ENCODE results near the gene ZMYND8. TPM values are rescaled to one million over a fixed set of nuclear protein-coding genes. Genes with fewer than 3 reads are reported as not detected.

Gene ZMYND8
- total and polyA plus RNA-seq, 2 donors = 14.8 to 28.5 TPM

- DNase-seq (ENCODE audit: low read depth in 6 of 9, low spot score in 9 of 9) = no peak
- 97% methylated on average over 7 of the region's 7 CpGs for WGBS
- H3K27me3 ChIP-seq (ENCODE audit: control insufficient read depth in 2 of 2, insufficient read depth in 1 of 2, low read length in 1 of 2) = no peaks in the 10 kb centered on the region
- no peak overlapping the region for H3K4me3 ChIP-seq (ENCODE audit: low read length in 2 of 2)
- no peaks in the 10 kb centered on the region for H3K36me3 ChIP-seq (ENCODE audit: control insufficient read depth in 2 of 2, insufficient read depth in 2 of 2, low read length in 1 of 2)
- no peaks in the 10 kb centered on the region for H3K4me1 ChIP-seq (ENCODE audit: control insufficient read depth in 2 of 2, insufficient read depth in 2 of 2, low read length in 2 of 2)
- no peak overlapping the region for H3K27ac ChIP-seq (ENCODE audit: low read depth in 1 of 2, low read length in 1 of 2)
- no peaks in the 10 kb centered on the region for H3K9me3 ChIP-seq (ENCODE audit: control insufficient read depth in 2 of 2, insufficient read depth in 1 of 2, low read length in 1 of 2)
Measured at GRCh38 chr20:47160240-47160639, 196.3 kb downstream of the ZMYND8 start.

Other genes starting within 250 kb of the ZMYND8 start
- gene NCOA3, start 145.2 kb upstream of the ZMYND8 start, total RNA-seq = 20.3 TPM
- gene NCOA3, start 145.2 kb upstream of the ZMYND8 start, polyA plus RNA-seq = 11.4 TPM